Stomach (tissue), 4 donors: ENCODE measurements around the gene RAB18.

Source experiments
- EP300 ChIP-seq: sonication (generic); formaldehyde crosslinking; IDR thresholded peaks from one replicate; pipeline ENCODE4 v1.6.1; 2017; ENCODE audit warnings: antibody characterized with exemption
- POLR2A ChIP-seq, 4 donors: fragments of 450-650 bp; IDR thresholded peaks; one replicate each; pipeline ENCODE4 v1.6.1; 2016; ENCODE audit warnings: antibody characterized with exemption in 4 of 4, control low read depth in 2 of 4, mild to moderate bottlenecking in 1 of 4, moderate library complexity in 1 of 4
- POLR2AphosphoS5 ChIP-seq, 3 donors: sonication (generic); formaldehyde crosslinking; IDR thresholded peaks; one replicate each; pipeline ENCODE4 v1.6.1; 2016; ENCODE audit warnings: antibody characterized with exemption in 3 of 3
- TF ChIP-seq, protein P1 (sequence below), 7 experiments: fragments of 450-650 bp in 4 of 7; fragments of 200-600 bp in 3 of 7; sonication (generic) in 3 of 7; IDR thresholded peaks; one replicate each; pipeline ENCODE4 v1.5.1; 2016 to 2019; ENCODE audit warnings: antibody characterized with exemption in 7 of 7, control low read depth in 2 of 7, mild to moderate bottlenecking in 1 of 7

DNA sequence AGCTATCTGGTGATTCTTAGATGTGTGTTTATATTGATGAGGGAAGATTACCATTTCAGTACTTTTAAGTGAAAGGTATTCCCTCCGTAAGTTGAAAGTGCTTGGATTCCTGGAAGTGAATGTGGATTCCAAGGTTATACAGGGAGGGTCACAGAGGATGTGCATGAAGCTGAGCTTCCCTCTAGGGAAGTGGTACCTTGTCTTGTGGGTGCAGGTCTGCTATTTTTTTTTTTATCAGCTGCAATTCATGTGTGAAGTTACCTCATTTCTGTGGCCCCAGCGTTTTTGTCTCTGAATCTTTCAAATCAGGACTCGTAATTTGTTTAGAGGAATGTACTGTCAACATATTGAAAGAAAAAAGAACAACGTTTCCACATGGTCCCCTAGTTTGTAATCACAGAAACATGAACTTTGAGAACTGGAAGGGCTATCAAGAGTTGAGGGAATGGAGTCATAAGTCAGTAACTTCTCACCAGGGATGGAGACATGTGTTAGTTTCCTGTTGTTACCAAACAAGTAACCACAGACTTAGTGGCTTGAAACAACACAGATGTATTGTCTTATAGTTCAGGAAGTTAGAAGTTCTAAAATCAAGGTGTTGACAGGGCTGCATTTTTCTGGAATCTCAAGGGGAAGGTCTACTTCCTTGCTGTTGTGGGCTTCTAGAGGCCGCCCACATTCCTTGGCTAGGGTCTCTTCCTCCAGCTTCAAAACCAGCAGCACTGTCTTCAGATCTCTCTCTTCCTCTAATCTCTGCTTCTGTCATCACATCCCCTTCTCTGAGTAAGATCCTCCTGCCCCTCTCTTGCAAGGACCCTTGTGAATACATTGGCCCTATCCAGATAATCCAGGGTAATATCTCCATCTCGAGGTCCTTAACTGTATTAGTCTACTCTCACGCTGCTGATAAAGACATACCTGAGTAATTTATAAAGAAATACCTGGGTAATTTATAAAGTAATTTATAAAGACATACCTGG, 64.4 kb downstream of the RAB18 start:
- TF ChIP-seq, protein P1, sequence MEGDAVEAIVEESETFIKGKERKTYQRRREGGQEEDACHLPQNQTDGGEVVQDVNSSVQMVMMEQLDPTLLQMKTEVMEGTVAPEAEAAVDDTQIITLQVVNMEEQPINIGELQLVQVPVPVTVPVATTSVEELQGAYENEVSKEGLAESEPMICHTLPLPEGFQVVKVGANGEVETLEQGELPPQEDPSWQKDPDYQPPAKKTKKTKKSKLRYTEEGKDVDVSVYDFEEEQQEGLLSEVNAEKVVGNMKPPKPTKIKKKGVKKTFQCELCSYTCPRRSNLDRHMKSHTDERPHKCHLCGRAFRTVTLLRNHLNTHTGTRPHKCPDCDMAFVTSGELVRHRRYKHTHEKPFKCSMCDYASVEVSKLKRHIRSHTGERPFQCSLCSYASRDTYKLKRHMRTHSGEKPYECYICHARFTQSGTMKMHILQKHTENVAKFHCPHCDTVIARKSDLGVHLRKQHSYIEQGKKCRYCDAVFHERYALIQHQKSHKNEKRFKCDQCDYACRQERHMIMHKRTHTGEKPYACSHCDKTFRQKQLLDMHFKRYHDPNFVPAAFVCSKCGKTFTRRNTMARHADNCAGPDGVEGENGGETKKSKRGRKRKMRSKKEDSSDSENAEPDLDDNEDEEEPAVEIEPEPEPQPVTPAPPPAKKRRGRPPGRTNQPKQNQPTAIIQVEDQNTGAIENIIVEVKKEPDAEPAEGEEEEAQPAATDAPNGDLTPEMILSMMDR (IDR thresholded peaks at IDR 0.05): no peak
- TF ChIP-seq POLR2A (IDR thresholded peaks at IDR 0.05): no peak
- no peak for TF ChIP-seq POLR2AphosphoS5 (IDR thresholded peaks at IDR 0.05)
- TF ChIP-seq EP300: no peak
